Ascending aorta (tissue), 2 donors: Measurements from ENCODE around the gene PTGDS. TPM values are rescaled to one million over a fixed set of nuclear protein-coding genes. Genes with fewer than 3 reads are reported as not detected.
A peak's percentile ranks its signal among the peaks of the same experiment; 100 is the strongest.

ENCODE experiments used
- DNase-seq, 2 donors: peaks; one replicate each; pipeline ENCODE4 v3.0.0-alpha.2; 2019; ENCODE audit warnings: low spot score in 2 of 2
- H3K27ac ChIP-seq, 2 donors: fragments of 200-600 bp; sonication (generic); one replicate each; pipeline ENCODE4 v1.5.1; 2016 to 2017; ENCODE audit warnings: mild to moderate bottlenecking in 1 of 2
- H3K27me3 ChIP-seq: fragments of 200-600 bp; sonication (generic); one replicate; pipeline ENCODE4 v1.5.1; 2017
- H3K36me3 ChIP-seq, 2 donors: fragments of 200-600 bp; sonication (generic); one replicate each; pipeline ENCODE4 v1.5.1; 2016
- H3K4me1 ChIP-seq, 2 donors: fragments of 200-600 bp; sonication (generic); one replicate each; pipeline ENCODE4 v1.5.1; 2016 to 2017; ENCODE audit warnings: mild to moderate bottlenecking in 1 of 2
- H3K4me3 ChIP-seq, 2 donors: fragments of 200-600 bp; sonication (generic); one replicate each; pipeline ENCODE4 v1.5.1; 2016 to 2017; ENCODE audit warnings: mild to moderate bottlenecking in 1 of 2
- H3K9me3 ChIP-seq, 2 donors: fragments of 200-600 bp; sonication (generic); one replicate each; pipeline ENCODE4 v1.5.1; 2016
- CTCF ChIP-seq, 3 experiments: fragments of 200-600 bp in 2 of 3; fragments of 450-650 bp in 1 of 3; sonication (generic) in 2 of 3; IDR thresholded peaks; one replicate each; pipeline ENCODE4 v1.5.1; 2016 to 2019; ENCODE audit warnings: antibody characterized with exemption in 3 of 3, mild to moderate bottlenecking in 1 of 3, moderate library complexity in 1 of 3
- intact Hi-C: fragments of 100-400 bp; cut with DNase I; formaldehyde crosslinking; loops from one replicate; pipeline ENCODE4 v1.15.1; 2023
- total RNA-seq: library from RNA; depleted of rRNA; stranded (reverse); fragments of >200 nt; gene quantifications from one replicate; pipeline ENCODE4 v1.1.0, GENCODE V29; 2016

PTGDS gene
- total RNA-seq, 1 donor from 2014 or later: 68.3 TPM

GRCh38 chr9:136964833-136965422 lies 12.4 kb upstream of the PTGDS start:
- intact Hi-C loops: no loop called here
- no peak overlapping the region for H3K4me3 ChIP-seq
- TF ChIP-seq CTCF (IDR thresholded peaks at IDR 0.05): no peak
- H3K36me3 ChIP-seq: no peaks in the 10 kb centered on the region
- H3K4me1 ChIP-seq: peaks cover 5 to 14% of the 10 kb centered on the region in 2 donors
- H3K27ac ChIP-seq: no peak overlapping the region
- DNase-seq: no peak
- H3K27me3 ChIP-seq: no peaks in the 10 kb centered on the region
- no peaks in the 10 kb centered on the region for H3K9me3 ChIP-seq

GRCh38 chr9:136965771-136966484 lies 11.4 kb upstream of the PTGDS start:
- Histone ChIP-seq H3K4me3 (peak overlapping the region in 1 of 2 donors; percentile 10), H3K4me1 (peaks cover 4 to 14% of the 10 kb centered on the region in 2 donors)
- intact Hi-C loops: no loop called here

GRCh38 chr9:136968333-136969127 lies 8.8 kb upstream of the PTGDS start:
- no peak for DNase-seq
- H3K4me3 ChIP-seq: no peak overlapping the region
- intact Hi-C loops: no loop called here
- no peaks in the 10 kb centered on the region for H3K27me3 ChIP-seq
- H3K27ac ChIP-seq: no peak overlapping the region
- TF ChIP-seq CTCF (IDR thresholded peaks at IDR 0.05): no peak
- H3K4me1 ChIP-seq: no peaks in the 10 kb centered on the region
- no peaks in the 10 kb centered on the region for H3K36me3 ChIP-seq
- H3K9me3 ChIP-seq: no peaks in the 10 kb centered on the region

More at GRCh38 chr9:136965771-136966484, 11.4 kb upstream of the PTGDS start:
- H3K27me3 ChIP-seq: no peaks in the 10 kb centered on the region
- no peak for TF ChIP-seq CTCF (IDR thresholded peaks at IDR 0.05)
- no peaks in the 10 kb centered on the region for H3K9me3 ChIP-seq
- no peaks in the 10 kb centered on the region for H3K36me3 ChIP-seq
- H3K27ac ChIP-seq: no peak overlapping the region
- no peak for DNase-seq

- Histone ChIP-seq H3K36me3 (no peaks in the 10 kb centered on the region), H3K4me3 (no peak overlapping the region), H3K27me3 (no peaks in the 10 kb centered on the region), H3K9me3 (no peaks in the 10 kb centered on the region), H3K27ac (no peak overlapping the region), H3K4me1 (no peaks in the 10 kb centered on the region)
- no peak for TF ChIP-seq CTCF (IDR thresholded peaks at IDR 0.05)
- intact Hi-C loops: no loop called here
- no peak for DNase-seq
Observed at GRCh38 chr9:136969150-136969549, 8.2 kb upstream of the PTGDS start.

GRCh38 chr9:136969774-136970173 lies 7.5 kb upstream of the PTGDS start:
- H3K36me3 ChIP-seq: no peaks in the 10 kb centered on the region
- H3K4me1 ChIP-seq: no peaks in the 10 kb centered on the region
- no peak for TF ChIP-seq CTCF (IDR thresholded peaks at IDR 0.05)
- no peak overlapping the region for H3K27ac ChIP-seq
- intact Hi-C loops: no loop called here
- no peak overlapping the region for H3K4me3 ChIP-seq
- H3K27me3 ChIP-seq: no peaks in the 10 kb centered on the region
- no peak for DNase-seq
- no peaks in the 10 kb centered on the region for H3K9me3 ChIP-seq
